K562 (cell line): Measurements from ENCODE around the gene PCBP3. TPM values are rescaled to one million over a fixed set of nuclear protein-coding genes. Genes with fewer than 3 reads are reported as not detected.

Experiments used
- ATAC-seq: fragments of 200-7000 bp; cut with Tn5 transposase; 3 replicates; pipeline ENCODE4 v1.9.1; 2020; ENCODE audit warnings: moderate library complexity
- BruUV-seq: library from RNA; stranded (reverse); fragments of 400-500 nt; replicated peaks from 2 replicates; lab custom pipeline; 2021; lab: Mats Ljungman, UMichigan
- CTCF ChIA-PET: fragments of 300-600 bp; formaldehyde crosslinking; extraction: SDS; loops from one replicate; lab custom pipeline; 2021; ENCODE audit warnings: low intra/inter-chr PET ratio; lab: Yijun Ruan, JAX
- POLR2A ChIA-PET: fragments of 300-600, 350-650 bp; sonication (Branson Sonifier 250); formaldehyde crosslinking; extraction: SDS; loops from one replicate; lab custom pipeline; 2021; ENCODE audit warnings: antibody characterized with exemption, inconsistent platforms; lab: Yijun Ruan, JAX
- DNase-seq, 4 experiments: peaks; one replicate each; pipeline versions ENCODE4 v3.0.0 to v3.0.0-alpha.2; 2011 to 2018; ENCODE audit warnings: low spot score in 3 of 4, mixed read lengths in 3 of 4; ENCODE audit errors: extremely low read depth in 1 of 4
- FAIRE-seq: peaks from 2 replicates; lab custom pipeline; 2011; peaks lifted over from hg19 to GRCh38; lab: Jason Lieb, UNC
- H2AFZ ChIP-seq: 2 replicates; pipeline ENCODE4 v1.6.0; 2011; ENCODE audit warnings: low read depth, low read length, control low read depth, inconsistent platforms
- H3K27ac ChIP-seq: fragments of 200-600 bp; 3 replicates; pipeline ENCODE4 v1.8.0; 2011; ENCODE audit warnings: low read depth, mild to moderate bottlenecking, control low read depth, inconsistent platforms, low read length, moderate library complexity, mixed read lengths; ENCODE audit errors: extremely low read depth
- H3K27me3 ChIP-seq, 2 experiments: fragments of 300-600 bp in 1 of 2; 2 replicates in 1 of 2; 3 replicates in 1 of 2; pipeline versions ENCODE4 v1.6.0 to v1.8.0; 2011; ENCODE audit warnings: inconsistent platforms in 2 of 2, low read length in 2 of 2, mild to moderate bottlenecking in 1 of 2, mixed read lengths in 1 of 2, moderate library complexity in 1 of 2; ENCODE audit not compliant: control insufficient read depth in 2 of 2, insufficient read depth in 2 of 2
- H3K36me3 ChIP-seq: fragments of 300-600 bp; 3 replicates; pipeline ENCODE4 v1.8.0; 2011; ENCODE audit warnings: mild to moderate bottlenecking, low read length, inconsistent platforms; ENCODE audit not compliant: control insufficient read depth, insufficient read depth
- H3K4me1 ChIP-seq, 2 experiments: fragments of 200-600 bp in 1 of 2; replicated peaks in 1 of 2; 2 replicates in 1 of 2; 3 replicates in 1 of 2; pipeline versions ENCODE4 v1.5.1 to v1.8.0; 2011; ENCODE audit warnings: inconsistent platforms in 2 of 2, low read length in 2 of 2, mild to moderate bottlenecking in 1 of 2, mixed read lengths in 1 of 2, moderate library complexity in 1 of 2; ENCODE audit not compliant: control insufficient read depth in 2 of 2, insufficient read depth in 2 of 2
- H3K4me2 ChIP-seq: 2 replicates; pipeline ENCODE4 v1.6.1; 2011; ENCODE audit warnings: low read length, control low read depth, inconsistent platforms, mixed read lengths; ENCODE audit not compliant: insufficient read depth
- H3K4me3 ChIP-seq: fragments of 200-600 bp; sonication (generic), shearing (Covaris generic); 2 replicates; pipeline ENCODE4 v1.5.1; 2016; ENCODE audit warnings: control low read depth, inconsistent platforms
- H3K79me2 ChIP-seq: fragments of 200-600 bp; 3 replicates; pipeline ENCODE4 v1.8.0; 2011; ENCODE audit warnings: low read length, inconsistent platforms; ENCODE audit not compliant: control insufficient read depth, insufficient read depth
- H3K9ac ChIP-seq, 2 experiments: 2 replicates each; pipeline versions ENCODE4 v1.6.0 to v1.6.1; 2011; ENCODE audit warnings: low read depth in 2 of 2, low read length in 2 of 2, control low read depth in 1 of 2, inconsistent platforms in 1 of 2, mild to moderate bottlenecking in 1 of 2, mixed read lengths in 1 of 2; ENCODE audit not compliant: insufficient read depth in 1 of 2
- H3K9me1 ChIP-seq: one replicate; pipeline ENCODE4 v1.6.0; 2011; ENCODE audit warnings: inconsistent platforms, mild to moderate bottlenecking, low read length, moderate library complexity; ENCODE audit not compliant: control insufficient read depth, insufficient read depth
- H3K9me3 ChIP-seq: replicated peaks from 2 replicates; pipeline ENCODE4 v1.5.1; 2011; ENCODE audit warnings: low read depth, low read length, inconsistent platforms; ENCODE audit not compliant: control insufficient read depth, insufficient read depth
- H4K20me1 ChIP-seq: replicated peaks from 2 replicates; pipeline ENCODE4 v1.6.1; 2011; ENCODE audit warnings: low read length, inconsistent platforms, mixed read lengths; ENCODE audit not compliant: control insufficient read depth, insufficient read depth
- ARID1B ChIP-seq: fragments of 450-650 bp; IDR thresholded peaks from 2 replicates; pipeline ENCODE4 v1.6.1; 2016; ENCODE audit warnings: antibody characterized with exemption, mild to moderate bottlenecking, inconsistent platforms
- BRCA1 ChIP-seq, 2 experiments: fragments of 450-650 bp in 1 of 2; sonication (generic) in 1 of 2; formaldehyde crosslinking in 1 of 2; IDR thresholded peaks; 2 replicates each; pipeline versions ENCODE4 v1.5.0 to v1.6.1; 2017 to 2020; ENCODE audit warnings: mild to moderate bottlenecking in 1 of 2, missing genetic modification reagents in 1 of 2
- CC2D1A ChIP-seq: fragments of 450-650 bp; IDR thresholded peaks from 2 replicates; pipeline ENCODE4 v1.6.1; 2017; ENCODE audit warnings: mild to moderate bottlenecking
- CCNT2 ChIP-seq: IDR thresholded peaks from 2 replicates; pipeline ENCODE4 v1.6.1; 2011; ENCODE audit warnings: borderline replicate concordance, low read depth, mild to moderate bottlenecking, moderate library complexity, mixed read lengths, low read length; ENCODE audit not compliant: insufficient read length; ENCODE audit errors: extremely low read depth
- HDAC6 ChIP-seq: IDR thresholded peaks from 2 replicates; pipeline ENCODE4 v1.6.1; 2012; ENCODE audit warnings: low read depth, mild to moderate bottlenecking, control low read depth, inconsistent platforms, low read length, moderate library complexity
- NCOA6 ChIP-seq: fragments of 450-650 bp; IDR thresholded peaks from 2 replicates; pipeline ENCODE4 v1.6.1; 2017; ENCODE audit warnings: mild to moderate bottlenecking
- RB1 ChIP-seq: fragments of 450-650 bp; IDR thresholded peaks from 2 replicates; pipeline ENCODE4 v1.6.1; 2017; ENCODE audit warnings: low read depth, mild to moderate bottlenecking
- SAP30 ChIP-seq: fragments of 200-600 bp; sonication (generic); IDR thresholded peaks from 2 replicates; pipeline ENCODE4 v1.6.1; 2012; ENCODE audit warnings: borderline replicate concordance, low read depth, mild to moderate bottlenecking, moderate library complexity, low read length, control low read depth, inconsistent platforms; ENCODE audit not compliant: insufficient read depth, poor library complexity, severe bottlenecking
- SETDB1 ChIP-seq: IDR thresholded peaks from one replicate; pipeline ENCODE4 v1.6.1; 2012; ENCODE audit warnings: low read length, control low read depth, inconsistent platforms
- ZNF134 ChIP-seq: fragments of 250-450 bp; sonication (Bioruptor Pico); conservative IDR thresholded peaks from 2 replicates; pipeline ENCODE4 v1.4.0; 2020
- ZNF444 ChIP-seq: fragments of 250-450 bp; sonication (Bioruptor Pico); IDR thresholded peaks from 2 replicates; pipeline ENCODE4 v1.4.0; 2020; ENCODE audit warnings: mild to moderate bottlenecking, moderate library complexity
- ZNF830 ChIP-seq: fragments of 250-450 bp; sonication (Bioruptor Pico); IDR thresholded peaks from 2 replicates; pipeline ENCODE4 v1.5.0; 2021; ENCODE audit warnings: mild to moderate bottlenecking
- WGBS: fragments of 100-300 bp; shearing (Covaris generic); methylation state at CpG from one replicate; pipeline ENCODE4 v1.1.6; 2016; ENCODE audit warnings: low coverage, mixed read lengths; ENCODE audit not compliant: insufficient coverage; ENCODE audit errors: missing lambda C conversion rate; 5-methylcytosine and 5-hydroxymethylcytosine counted together
- in situ Hi-C: fragments of 300-500 bp; cut with MboI; formaldehyde crosslinking; loops from 4 replicates; pipeline ENCODE4 v1.15.0; 2018; ENCODE audit warnings: inconsistent platforms, mixed read lengths
- intact Hi-C: fragments of 100-400 bp; cut with micrococcal nuclease; formaldehyde crosslinking; loops from 2 replicates; pipeline ENCODE4 v1.14.2; 2022
- polyA plus RNA-seq, 8 experiments: library from polyadenylated mRNA; depleted of rRNA in 4 of 8; stranded (reverse) in 5 of 8; unstranded in 3 of 8; fragments of >200 nt; fragmentation: Nextera tagmentation in 2 of 8; fragmentation: Illumina TruSeq in 1 of 8; extraction: Ambion mirVana in 2 of 8; extraction: Trizol in 1 of 8; gene quantifications; 2 replicates each; pipeline versions ENCODE4 v1.2.1 to v1.2.3, GENCODE V29; 2011 to 2014; ENCODE audit warnings: inconsistent platforms in 1 of 8, missing spikeins in 1 of 8
- total RNA-seq, 7 experiments: library from RNA; depleted of rRNA in 6 of 7; stranded (reverse); fragments of >200 nt in 6 of 7; fragmentation: Illumina TruSeq in 2 of 7; extraction: Trizol in 2 of 7; gene quantifications; 2 replicates each; pipeline versions ENCODE4 v1.2.1 to v1.2.3, GENCODE V29; 2011 to 2021; ENCODE audit warnings: low replicate concordance in 1 of 7
- TF ChIP-seq, protein P1 (sequence below): fragments of 450-650 bp; IDR thresholded peaks from 2 replicates; pipeline ENCODE4 v1.6.1; 2017; ENCODE audit warnings: mild to moderate bottlenecking, moderate library complexity

Gene PCBP3
- total and polyA plus RNA-seq, 9 of the 15 experiments (the other 6 are each of a cell fraction or from before 2014, with no cell fraction given) = 0.18 TPM; not detected in 8

DNA sequence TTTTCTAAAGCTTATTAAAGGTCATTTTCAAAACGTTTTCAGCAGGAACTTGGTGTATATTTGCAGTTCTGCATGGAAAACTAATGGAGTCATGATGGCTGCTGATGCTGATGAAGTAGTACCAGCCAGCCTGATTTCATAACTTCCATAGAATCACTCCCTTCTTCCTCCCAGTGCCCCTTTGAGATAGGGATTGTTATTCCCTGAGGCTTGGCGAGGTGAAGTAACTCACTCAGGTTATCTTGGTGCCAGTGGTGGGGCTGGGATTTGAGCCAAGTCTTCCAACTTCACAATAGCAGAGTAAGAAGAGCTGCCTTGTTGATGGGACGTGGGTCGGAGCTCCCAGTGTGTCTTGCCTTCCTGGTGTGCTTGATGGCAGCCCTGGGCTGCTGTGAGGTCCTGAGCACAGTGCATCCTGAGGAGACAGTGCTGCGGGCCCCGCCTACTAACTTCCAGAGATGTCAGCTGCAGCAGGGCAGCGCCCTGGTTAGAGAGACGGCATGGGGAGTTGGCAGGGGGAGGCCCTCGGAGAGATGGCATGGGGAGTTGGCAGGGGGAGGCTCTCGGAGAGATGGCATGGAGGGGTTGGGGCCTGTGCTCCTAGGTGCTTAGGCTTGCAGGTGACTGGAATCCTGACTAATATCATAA lies 92.6 kb downstream of the PCBP3 start:
- Histone ChIP-seq H3K4me3 (no peak overlapping the region), H3K9me1 (no peaks in the 10 kb centered on the region), H3K9me3 (no peaks in the 10 kb centered on the region), H3K27me3 (peaks cover 5 to 28% of the 10 kb centered on the region in 2 experiments; a peak in 3 of 5 replicates), H3K4me1 (no peaks in the 10 kb centered on the region), H3K36me3 (no peaks in the 10 kb centered on the region), H3K4me2 (no peak overlapping the region), H3K79me2 (no peaks in the 10 kb centered on the region), H3K9ac (no peak overlapping the region), H4K20me1 (no peaks in the 10 kb centered on the region), H3K27ac (no peak overlapping the region), H2AFZ (no peak overlapping the region)
- no TSS peak for BruUV-seq
- no peak for DNase-seq
- CTCF ChIA-PET = interaction anchor here (0.5 kb wide), 1 partner anchor 108 kb away, joined by 4 read pairs; no protein-coding TSS in a partner anchor
- no peak for ATAC-seq
- intact Hi-C loops = no loop called here
- no peak for FAIRE-seq
- TF ChIP-seq NCOA6 = no peak
- TF ChIP-seq, protein P1, sequence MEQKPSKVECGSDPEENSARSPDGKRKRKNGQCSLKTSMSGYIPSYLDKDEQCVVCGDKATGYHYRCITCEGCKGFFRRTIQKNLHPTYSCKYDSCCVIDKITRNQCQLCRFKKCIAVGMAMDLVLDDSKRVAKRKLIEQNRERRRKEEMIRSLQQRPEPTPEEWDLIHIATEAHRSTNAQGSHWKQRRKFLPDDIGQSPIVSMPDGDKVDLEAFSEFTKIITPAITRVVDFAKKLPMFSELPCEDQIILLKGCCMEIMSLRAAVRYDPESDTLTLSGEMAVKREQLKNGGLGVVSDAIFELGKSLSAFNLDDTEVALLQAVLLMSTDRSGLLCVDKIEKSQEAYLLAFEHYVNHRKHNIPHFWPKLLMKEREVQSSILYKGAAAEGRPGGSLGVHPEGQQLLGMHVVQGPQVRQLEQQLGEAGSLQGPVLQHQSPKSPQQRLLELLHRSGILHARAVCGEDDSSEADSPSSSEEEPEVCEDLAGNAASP = no peak
- TF ChIP-seq BRCA1 (IDR thresholded peaks at IDR 0.05) = no peak
- no peak for TF ChIP-seq BRCA1 (CRISPR knock-in tag; IDR thresholded peaks at IDR 0.05)
- TF ChIP-seq RB1 = no peak
- no peak for TF ChIP-seq CCNT2
- no peak for TF ChIP-seq ARID1B
- TF ChIP-seq CC2D1A = no peak
- no peak for TF ChIP-seq ZNF444 (CRISPR knock-in tag)
- no peak for TF ChIP-seq HDAC6
- TF ChIP-seq SETDB1 = no peak
- no peak for TF ChIP-seq ZNF134 (CRISPR knock-in tag)
- no peak for TF ChIP-seq SAP30
- TF ChIP-seq ZNF830 = no peak
- in situ Hi-C loops = no loop called here
- 3% methylated on average over 9 of the region's 10 CpGs for WGBS
- POLR2A ChIA-PET = no interaction called here
